GM12878 (cell line): ENCODE data around the gene CHRDL1. TPM values are rescaled to one million over a fixed set of nuclear protein-coding genes. Genes with fewer than 3 reads are reported as not detected.

Experiments used
- ATAC-seq: fragments of 200-7000 bp; cut with Tn5 transposase; 3 replicates; pipeline ENCODE4 v1.9.1; 2020; ENCODE audit warnings: mild to moderate bottlenecking, moderate library complexity
- BruUV-seq: library from RNA; stranded (reverse); fragments of 400-500 nt; replicated peaks from 2 replicates; lab custom pipeline; 2021; lab: Mats Ljungman, UMichigan
- CTCF ChIA-PET: fragments of 300-600 bp; sonication (Branson Sonifier 250); formaldehyde crosslinking; extraction: SDS; loops from one replicate; lab custom pipeline; 2021; ENCODE audit warnings: inconsistent platforms; lab: Yijun Ruan, JAX
- POLR2A ChIA-PET: fragments of 350-600 bp; formaldehyde crosslinking; extraction: SDS; loops from one replicate; lab custom pipeline; 2021; ENCODE audit warnings: inconsistent platforms; lab: Charles Lee
- RAD21 ChIA-PET: fragments of 300-600 bp; sonication (Branson Sonifier 250); formaldehyde crosslinking; loops from one replicate; lab custom pipeline; 2023; ENCODE audit warnings: antibody characterized with exemption; ENCODE audit not compliant: unreplicated experiment; lab: Charles Lee
- SMC1A ChIA-PET: fragments of 300-600 bp; sonication (Branson Sonifier 250); formaldehyde crosslinking; loops from one replicate; lab custom pipeline; 2023; ENCODE audit not compliant: unreplicated experiment, uncharacterized antibody; lab: Charles Lee
- DNase-seq: peaks from one replicate; pipeline ENCODE4 v3.0.0-alpha.2; 2011; ENCODE audit warnings: low read depth, low spot score
- FAIRE-seq: peaks from 3 replicates; lab custom pipeline; 2011; peaks lifted over from hg19 to GRCh38; lab: Jason Lieb, UNC
- H2AFZ ChIP-seq: 2 replicates; pipeline ENCODE4 v1.6.0; 2011; ENCODE audit warnings: low read depth, low read length, control low read depth; ENCODE audit not compliant: control insufficient read depth
- H3K27ac ChIP-seq: 2 replicates; pipeline ENCODE4 v1.5.1; 2011; ENCODE audit warnings: control low read depth; ENCODE audit not compliant: control insufficient read depth, insufficient read depth
- H3K27me3 ChIP-seq, 2 experiments: replicated peaks in 1 of 2; 2 replicates each; pipeline versions ENCODE4 v1.6.0 to v1.6.1; 2011; ENCODE audit warnings: low read length in 1 of 2; ENCODE audit not compliant: control insufficient read depth in 2 of 2, insufficient read depth in 2 of 2
- H3K36me3 ChIP-seq, 2 experiments: 2 replicates each; pipeline ENCODE4 v1.5.1; 2011; ENCODE audit warnings: low read length in 1 of 2; ENCODE audit not compliant: control insufficient read depth in 2 of 2, insufficient read depth in 2 of 2
- H3K4me1 ChIP-seq: 2 replicates; pipeline ENCODE4 v1.6.1; 2011; ENCODE audit warnings: mild to moderate bottlenecking, low read length, moderate library complexity, mixed read lengths; ENCODE audit not compliant: control insufficient read depth, insufficient read depth
- H3K4me2 ChIP-seq: 2 replicates; pipeline ENCODE4 v1.6.0; 2011; ENCODE audit warnings: control low read depth; ENCODE audit not compliant: control insufficient read depth, insufficient read depth
- H3K4me3 ChIP-seq: fragments of 200-600 bp; sonication (generic); 2 replicates; pipeline ENCODE4 v1.5.1; 2016
- H3K79me2 ChIP-seq: 2 replicates; pipeline ENCODE4 v1.6.0; 2011; ENCODE audit warnings: low read length; ENCODE audit not compliant: control insufficient read depth, insufficient read depth
- H3K9ac ChIP-seq: 2 replicates; pipeline ENCODE4 v1.8.0; 2011; ENCODE audit warnings: low read length, control low read depth, mixed read lengths; ENCODE audit not compliant: control insufficient read depth, insufficient read depth
- H3K9me3 ChIP-seq: replicated peaks from 3 replicates; pipeline ENCODE4 v1.5.1; 2011; ENCODE audit warnings: mild to moderate bottlenecking, low read length; ENCODE audit not compliant: control insufficient read depth, insufficient read depth
- H4K20me1 ChIP-seq: 2 replicates; pipeline ENCODE4 v1.6.0; 2011; ENCODE audit not compliant: control insufficient read depth, insufficient read depth
- BHLHE40 ChIP-seq, 2 experiments: fragments of 450-650 bp in 1 of 2; IDR thresholded peaks; 2 replicates each; pipeline ENCODE4 v1.6.1; 2011 to 2017; ENCODE audit warnings: low read depth in 2 of 2, borderline replicate concordance in 1 of 2, improper control_type of control experiment in 1 of 2, low read length in 1 of 2, mild to moderate bottlenecking in 1 of 2
- CBX3 ChIP-seq: fragments of 200-600 bp; sonication (generic); IDR thresholded peaks from 2 replicates; pipeline ENCODE4 v1.6.1; 2016; ENCODE audit warnings: low read depth, borderline replicate concordance
- CEBPB ChIP-seq, 2 experiments: fragments of 150-350 bp in 1 of 2; IDR thresholded peaks; 2 replicates each; pipeline ENCODE4 v1.6.1; 2012 to 2014; ENCODE audit warnings: low read depth in 2 of 2, low read length in 2 of 2, borderline replicate concordance in 1 of 2, inconsistent platforms in 1 of 2
- ELK1 ChIP-seq: IDR thresholded peaks from 2 replicates; pipeline ENCODE4 v1.6.1; 2012; ENCODE audit warnings: low read depth, low read length, improper control_type of control experiment
- HDGF ChIP-seq: fragments of 450-650 bp; IDR thresholded peaks from 2 replicates; pipeline ENCODE4 v1.6.1; 2016; ENCODE audit warnings: antibody characterized with exemption
- IRF5 ChIP-seq: fragments of 450-650 bp; IDR thresholded peaks from 2 replicates; pipeline ENCODE4 v1.6.1; 2017; ENCODE audit warnings: borderline replicate concordance
- MAX ChIP-seq: IDR thresholded peaks from 2 replicates; pipeline ENCODE4 v1.6.1; 2012; ENCODE audit warnings: low read depth, low read length, improper control_type of control experiment
- MEF2A ChIP-seq: IDR thresholded peaks from 2 replicates; pipeline ENCODE4 v1.6.1; 2011; ENCODE audit warnings: low read depth, mild to moderate bottlenecking, low read length, moderate library complexity; ENCODE audit not compliant: insufficient read depth
- MTA2 ChIP-seq: fragments of 450-650 bp; IDR thresholded peaks from 2 replicates; pipeline ENCODE4 v1.6.1; 2016; ENCODE audit warnings: low read depth, mild to moderate bottlenecking, moderate library complexity
- NFIC ChIP-seq: IDR thresholded peaks from 2 replicates; pipeline ENCODE4 v1.6.1; 2012; ENCODE audit warnings: low read depth, mild to moderate bottlenecking, inconsistent platforms, low read length, moderate library complexity
- NR2F1 ChIP-seq: fragments of 450-650 bp; conservative IDR thresholded peaks from 2 replicates; pipeline ENCODE4 v1.6.1; 2017; ENCODE audit warnings: mild to moderate bottlenecking
- POLR2A ChIP-seq: IDR thresholded peaks from 2 replicates; pipeline ENCODE4 v1.6.1; 2011; ENCODE audit warnings: low read depth, mild to moderate bottlenecking, low read length
- SIX5 ChIP-seq: IDR thresholded peaks from 2 replicates; pipeline ENCODE4 v1.6.1; 2011; ENCODE audit warnings: mild to moderate bottlenecking, low read depth, low read length, moderate library complexity; ENCODE audit not compliant: severe bottlenecking
- SP1 ChIP-seq: IDR thresholded peaks from one replicate; pipeline ENCODE4 v1.6.1; 2011; ENCODE audit warnings: low read depth, low read length
- SUZ12 ChIP-seq: fragments of 200-600 bp; sonication (generic); IDR thresholded peaks from one replicate; pipeline ENCODE4 v1.6.1; 2018; ENCODE audit warnings: antibody characterized with exemption, mild to moderate bottlenecking; ENCODE audit not compliant: unreplicated experiment
- TAF1 ChIP-seq: IDR thresholded peaks from 2 replicates; pipeline ENCODE4 v1.6.1; 2011; ENCODE audit warnings: mild to moderate bottlenecking, low read depth, low read length, borderline replicate concordance
- TCF7 ChIP-seq: IDR thresholded peaks from 2 replicates; pipeline ENCODE4 v1.6.1; 2014; ENCODE audit warnings: antibody characterized with exemption, borderline replicate concordance
- ZBED1 ChIP-seq: IDR thresholded peaks from 2 replicates; pipeline ENCODE4 v1.6.1; 2016; ENCODE audit warnings: borderline replicate concordance
- ZNF207 ChIP-seq: fragments of 450-650 bp; IDR thresholded peaks from 2 replicates; pipeline ENCODE4 v1.6.1; 2014; ENCODE audit warnings: antibody characterized with exemption, mild to moderate bottlenecking, borderline replicate concordance
- ZNF384 ChIP-seq: IDR thresholded peaks from 2 replicates; pipeline ENCODE4 v1.6.1; 2012; ENCODE audit warnings: low read depth, mild to moderate bottlenecking, low read length, improper control_type of control experiment, borderline replicate concordance
- WGBS: methylation state at CpG from one replicate; pipeline ENCODE4 v1.1.6; 2016; ENCODE audit warnings: low lambda C conversion rate; ENCODE audit not compliant: insufficient replicate concordance, insufficient coverage; ENCODE audit errors: missing lambda C conversion rate; 5-methylcytosine and 5-hydroxymethylcytosine counted together
- in situ Hi-C: fragments of 300-500 bp; cut with MboI; formaldehyde crosslinking; loops from 9 replicates; pipeline ENCODE4 v1.14.3; 2018; ENCODE audit warnings: mixed read lengths
- intact Hi-C: fragments of 100-400 bp; cut with micrococcal nuclease; formaldehyde crosslinking; loops from one replicate; pipeline ENCODE4 v1.14.2; 2022; ENCODE audit not compliant: unreplicated experiment
- polyA plus RNA-seq, 11 experiments: library from polyadenylated mRNA; depleted of rRNA in 4 of 11; unstranded in 6 of 11; stranded (reverse) in 5 of 11; fragments of >200 nt; fragmentation: Nextera tagmentation in 4 of 11; fragmentation: Illumina TruSeq in 1 of 11; extraction: Ambion mirVana in 4 of 11; extraction: Trizol in 1 of 11; gene quantifications; 1 replicate in 1 of 11; 2 replicates in 10 of 11; pipeline versions ENCODE4 v1.2.1 to v1.2.3, GENCODE V29; 2011 to 2016; ENCODE audit warnings: inconsistent platforms in 2 of 11, missing spikeins in 2 of 11, low read depth in 1 of 11
- total RNA-seq, 4 experiments: library from RNA; depleted of rRNA in 3 of 4; stranded (reverse); fragments of >200 nt in 3 of 4; fragmentation: Illumina TruSeq in 1 of 4; extraction: Trizol in 1 of 4; gene quantifications; 2 replicates each; pipeline versions ENCODE4 v1.2.1 to v1.2.3, GENCODE V29; 2013 to 2021

CHRDL1 gene
- total and polyA plus RNA-seq, 10 of the 15 experiments (the other 5 are each of a cell fraction or from before 2014, with no cell fraction given): 0.05 to 0.47 (median 0.25) TPM

- Histone ChIP-seq H3K27ac (no peak overlapping the region), H2AFZ (no peak overlapping the region), H3K36me3 (no peaks in the 10 kb centered on the region), H3K4me3 (no peak overlapping the region), H3K9ac (no peak overlapping the region), H3K4me1 (no peaks in the 10 kb centered on the region), H3K27me3 (peaks cover 0 to 5% of the 10 kb centered on the region in 2 experiments; a peak in 2 of 4 replicates), H3K4me2 (no peak overlapping the region), H3K9me3 (no peaks in the 10 kb centered on the region), H4K20me1 (no peaks in the 10 kb centered on the region), H3K79me2 (no peaks in the 10 kb centered on the region)
- DNase-seq: no peak
- TF ChIP-seq TAF1 (no peak), TCF7 (no peak), MAX (no peak), IRF5 (no peak), SP1 (no peak), ZNF384 (no peak), ZBED1 (no peak), ZNF207 (no peak), CEBPB (IDR thresholded peaks at IDR 0.05; ENCODE audit: borderline replicate concordance in 1 of 2, low read depth in 2 of 2, low read length in 2 of 2) (no peak), CBX3 (no peak), MTA2 (no peak), ELK1 (no peak), SIX5 (no peak), SUZ12 (no peak), HDGF (no peak), POLR2A (no peak), MEF2A (no peak), BHLHE40 (IDR thresholded peaks at IDR 0.05; ENCODE audit: borderline replicate concordance in 1 of 2, low read depth in 2 of 2, low read length in 1 of 2) (no peak), NFIC (no peak), NR2F1 (no peak)
- peak; percentile 70 for ATAC-seq
- in situ Hi-C loops (no loop called here), intact Hi-C loops (no loop called here)
- ChIA-PET CTCF (no interaction called here), POLR2A (no interaction called here), RAD21 (no interaction called here), SMC1A (no interaction called here)
- no TSS peak for BruUV-seq
- no peak for FAIRE-seq
- 15% methylated on average over 3 of the region's 3 CpGs for WGBS
Observed at GRCh38 chrX:110794601-110795000, 1.0 kb downstream of the CHRDL1 start.
